Activated naive CD8-positive, alpha-beta T cell treated with anti-CD3 and anti-CD28 coated beads for 36 hours (primary cell): ENCODE results near the gene EYS. TPM values are rescaled to one million over a fixed set of nuclear protein-coding genes. Genes with fewer than 3 reads are reported as not detected.
"Not testable (repeated sequence)": the region's sequence is repeated elsewhere in the genome, so short reads cannot be mapped to it uniquely, and the experiment has no call there.

Source experiments
- DNase-seq: peaks from one replicate; pipeline ENCODE4 v3.0.0; 2021
- H3K27ac Mint-ChIP-seq: one replicate; pipeline ENCODE4 v1.8.0; 2022; ENCODE audit warnings: mild to moderate bottlenecking, moderate library complexity, mixed read lengths
- H3K27me3 Mint-ChIP-seq: one replicate; pipeline ENCODE4 v1.8.0; 2022; ENCODE audit warnings: mild to moderate bottlenecking, mixed read lengths
- H3K36me3 Mint-ChIP-seq: one replicate; pipeline ENCODE4 v1.8.0; 2021; ENCODE audit warnings: mild to moderate bottlenecking, mixed read lengths
- H3K4me1 Mint-ChIP-seq: one replicate; pipeline ENCODE4 v1.8.0; 2021; ENCODE audit warnings: mixed read lengths
- H3K4me3 Mint-ChIP-seq: one replicate; pipeline ENCODE4 v1.8.0; 2022; ENCODE audit warnings: mild to moderate bottlenecking, moderate library complexity, mixed read lengths
- H3K9me3 Mint-ChIP-seq: one replicate; pipeline ENCODE4 v1.8.0; 2022; ENCODE audit warnings: mixed read lengths
- total RNA-seq, 2 experiments: library from RNA; stranded (reverse); gene quantifications; one replicate each; pipeline ENCODE4 v1.2.3, GENCODE V29; 2021

The EYS gene
- total RNA-seq, 2 experiments from 2014 or later: not detected

DNA sequence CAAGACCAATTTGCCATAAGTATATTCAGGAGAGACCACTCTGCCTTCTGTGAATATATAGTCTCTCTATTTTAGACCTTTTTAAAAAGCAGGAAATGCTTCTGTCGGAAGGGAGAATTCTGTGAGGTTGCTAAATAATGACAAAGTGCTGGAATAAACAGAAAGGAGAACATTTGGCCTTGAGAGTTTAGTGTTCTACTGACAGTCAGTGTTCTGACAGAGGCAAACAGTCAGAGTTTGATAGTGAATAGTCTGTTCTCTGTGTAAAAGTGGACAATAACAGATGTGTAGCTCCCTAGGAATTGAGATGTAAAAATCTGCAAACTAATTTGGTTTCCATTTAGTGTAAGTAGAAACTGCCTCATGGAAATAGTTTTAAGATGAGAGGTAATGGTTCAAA lies 1850.8 kb downstream of the EYS start:
- no peak for DNase-seq
- H3K36me3 Mint-ChIP-seq: no peaks in the 10 kb centered on the region
- H3K27ac Mint-ChIP-seq: no peak overlapping the region
- H3K4me1 Mint-ChIP-seq: no peaks in the 10 kb centered on the region
- no peak overlapping the region for H3K4me3 Mint-ChIP-seq
- H3K27me3 Mint-ChIP-seq: no peaks in the 10 kb centered on the region
- peaks cover 6% of the 10 kb centered on the region for H3K9me3 Mint-ChIP-seq

DNA sequence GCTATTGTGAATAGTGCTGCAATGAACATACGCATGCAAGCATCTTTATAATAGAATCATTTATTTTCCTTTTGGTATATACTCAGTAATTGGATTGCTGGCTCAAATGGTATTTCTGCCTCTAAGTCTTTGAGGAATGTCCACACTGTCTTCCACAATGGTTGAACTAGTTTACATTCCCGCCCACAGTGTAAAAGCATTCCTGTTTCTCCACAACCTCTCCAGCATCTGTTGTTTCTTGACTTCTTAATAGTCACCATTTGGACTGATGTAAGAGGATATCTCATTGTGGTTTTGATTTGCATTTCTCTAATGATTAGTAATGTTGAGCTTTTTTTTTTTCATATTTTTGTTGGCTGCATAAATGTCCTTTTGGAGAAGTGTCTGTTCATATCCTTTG lies 1862.7 kb downstream of the EYS start:
- H3K4me3 Mint-ChIP-seq: no peak overlapping the region
- no peaks in the 10 kb centered on the region for H3K9me3 Mint-ChIP-seq
- DNase-seq: no peak
- no peaks in the 10 kb centered on the region for H3K4me1 Mint-ChIP-seq
- H3K36me3 Mint-ChIP-seq: no peaks in the 10 kb centered on the region
- H3K27me3 Mint-ChIP-seq: peaks cover 14% of the 10 kb centered on the region
- H3K27ac Mint-ChIP-seq: no peak overlapping the region

DNA sequence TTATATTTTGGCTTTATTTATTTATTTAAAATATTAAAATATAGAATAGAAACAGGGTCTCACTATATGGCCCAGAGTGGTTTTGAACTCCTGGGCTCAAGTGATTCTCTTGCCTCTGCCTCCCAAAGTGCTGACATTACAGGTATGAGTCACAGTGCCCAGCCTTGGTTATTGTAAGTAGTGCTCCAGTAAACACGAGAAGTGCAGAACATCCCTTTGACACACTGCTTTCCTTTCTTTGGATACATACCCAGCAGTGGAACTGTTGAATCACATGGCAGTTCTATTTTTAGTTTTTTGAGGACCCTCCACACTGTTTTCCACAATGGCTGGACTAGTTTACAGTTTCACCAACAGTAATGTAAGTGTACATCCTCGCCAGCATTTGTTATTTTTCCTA lies 1867.5 kb downstream of the EYS start:
- Mint-ChIP-seq H3K27me3 (peaks cover 10% of the 10 kb centered on the region), H3K27ac (no peak overlapping the region), H3K4me3 (no peak overlapping the region), H3K36me3 (no peaks in the 10 kb centered on the region), H3K4me1 (no peaks in the 10 kb centered on the region), H3K9me3 (peaks cover 1% of the 10 kb centered on the region)
- no peak for DNase-seq

- H3K4me1 Mint-ChIP-seq, H3K36me3 Mint-ChIP-seq: not testable (repeated sequence)
- peaks cover 18% of the 10 kb centered on the region for H3K9me3 Mint-ChIP-seq
These were observed 1878.3 kb downstream of the EYS start for GRCh38 chr6:63828678-63829077.

GRCh38 chr6:63824722-63825121 lies 1882.3 kb downstream of the EYS start:
- H3K27me3 Mint-ChIP-seq: peaks cover 8% of the 10 kb centered on the region

More at GRCh38 chr6:63828678-63829077, 1878.3 kb downstream of the EYS start:
- H3K27ac Mint-ChIP-seq, H3K4me3 Mint-ChIP-seq, DNase-seq, H3K27me3 Mint-ChIP-seq: not testable (repeated sequence)

DNA sequence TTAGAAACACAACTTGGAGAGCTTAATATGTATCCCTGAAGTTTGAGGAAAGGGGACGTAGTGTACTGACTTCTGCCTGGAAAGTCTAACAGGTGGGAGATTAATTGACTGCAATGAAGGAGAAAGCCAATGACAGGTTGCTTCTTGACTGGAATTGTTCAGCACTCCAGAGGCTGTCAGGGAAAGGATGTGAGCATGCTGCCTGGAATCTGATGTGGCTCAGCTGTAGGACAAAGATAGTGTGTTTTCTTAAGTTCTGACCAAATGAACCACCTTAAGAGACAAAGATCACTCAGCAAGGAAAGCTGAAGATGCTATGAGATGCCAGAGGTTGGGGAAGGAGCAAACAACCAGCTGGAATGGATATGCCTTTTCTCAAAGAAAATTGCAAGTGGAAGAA lies 1885.6 kb downstream of the EYS start:
- no peaks in the 10 kb centered on the region for H3K36me3 Mint-ChIP-seq
- no peak overlapping the region for H3K4me3 Mint-ChIP-seq
- H3K4me1 Mint-ChIP-seq: no peaks in the 10 kb centered on the region
- peaks cover 2% of the 10 kb centered on the region for H3K9me3 Mint-ChIP-seq
- no peak for DNase-seq
- no peak overlapping the region for H3K27ac Mint-ChIP-seq
- peaks cover 8% of the 10 kb centered on the region for H3K27me3 Mint-ChIP-seq

More at GRCh38 chr6:63824722-63825121, 1882.3 kb downstream of the EYS start:
- Mint-ChIP-seq H3K27ac (no peak overlapping the region), H3K4me1 (no peaks in the 10 kb centered on the region), H3K9me3 (peaks cover 14% of the 10 kb centered on the region), H3K4me3 (no peak overlapping the region), H3K36me3 (no peaks in the 10 kb centered on the region)
- DNase-seq: no peak

DNA sequence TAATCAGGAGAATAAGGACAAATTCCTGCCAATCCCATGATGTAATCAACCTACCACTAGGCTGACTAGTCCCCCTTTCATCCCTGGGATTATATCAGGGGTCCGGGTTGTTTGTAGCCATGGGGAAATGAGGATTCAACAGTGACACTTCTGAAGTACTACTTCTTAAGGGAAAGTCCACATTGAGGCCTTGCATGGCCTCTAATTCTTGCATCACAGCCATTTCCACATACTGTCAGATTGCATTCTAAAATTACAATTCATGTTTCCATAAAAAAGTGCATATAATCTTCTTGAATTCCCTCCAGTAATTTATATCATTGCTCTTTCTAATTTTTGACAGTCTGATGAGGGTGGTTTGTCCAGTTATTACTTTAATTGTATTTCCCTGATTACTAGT lies 1887.2 kb downstream of the EYS start:
- Mint-ChIP-seq H3K4me3 (no peak overlapping the region), H3K4me1 (no peaks in the 10 kb centered on the region), H3K9me3 (no peaks in the 10 kb centered on the region), H3K36me3 (no peaks in the 10 kb centered on the region), H3K27ac (no peak overlapping the region), H3K27me3 (peaks cover 8% of the 10 kb centered on the region)
- DNase-seq: no peak

GRCh38 chr6:63817492-63818050 lies 1889.5 kb downstream of the EYS start:
- H3K4me1 Mint-ChIP-seq: no peaks in the 10 kb centered on the region
- H3K27ac Mint-ChIP-seq: no peak overlapping the region
- DNase-seq: no peak
- H3K4me3 Mint-ChIP-seq: no peak overlapping the region
- H3K36me3 Mint-ChIP-seq: no peaks in the 10 kb centered on the region
- no peaks in the 10 kb centered on the region for H3K9me3 Mint-ChIP-seq
- no peaks in the 10 kb centered on the region for H3K27me3 Mint-ChIP-seq

GRCh38 chr6:63816982-63817436 lies 1890.0 kb downstream of the EYS start:
- Mint-ChIP-seq H3K4me3 (no peak overlapping the region), H3K9me3 (no peaks in the 10 kb centered on the region), H3K36me3 (no peaks in the 10 kb centered on the region), H3K4me1 (no peaks in the 10 kb centered on the region), H3K27me3 (no peaks in the 10 kb centered on the region), H3K27ac (no peak overlapping the region)
- DNase-seq: no peak

DNA sequence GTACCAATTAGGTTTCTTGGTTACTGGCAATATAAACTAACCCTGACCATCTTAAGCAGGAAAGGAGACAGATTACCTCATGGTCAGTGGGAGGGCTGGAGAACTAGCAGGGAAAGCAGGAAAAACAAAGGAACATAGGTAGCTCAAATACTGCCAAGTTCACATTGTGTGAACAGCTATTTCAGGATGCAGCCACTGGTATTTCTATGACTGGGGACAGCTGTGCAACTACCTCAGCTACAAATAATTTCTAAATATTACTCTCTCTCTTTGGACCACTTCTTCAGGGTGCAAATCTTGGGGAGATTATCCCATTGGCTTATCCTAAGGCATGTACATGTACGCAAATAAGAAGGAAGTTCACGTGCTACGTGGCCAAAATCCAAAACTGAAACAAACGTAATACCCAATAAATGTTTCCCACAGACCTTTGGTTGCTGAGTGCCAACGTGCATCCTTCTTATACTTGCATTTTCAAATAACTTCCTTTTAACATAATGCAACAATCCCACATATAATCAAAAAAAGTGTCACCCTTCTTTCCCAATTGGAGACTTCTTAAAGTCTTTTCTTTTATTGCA lies 1890.5 kb downstream of the EYS start:
- Mint-ChIP-seq H3K27ac (no peak overlapping the region), H3K4me3 (no peak overlapping the region), H3K4me1 (no peaks in the 10 kb centered on the region), H3K27me3 (no peaks in the 10 kb centered on the region), H3K9me3 (no peaks in the 10 kb centered on the region), H3K36me3 (no peaks in the 10 kb centered on the region)
- DNase-seq: no peak

DNA sequence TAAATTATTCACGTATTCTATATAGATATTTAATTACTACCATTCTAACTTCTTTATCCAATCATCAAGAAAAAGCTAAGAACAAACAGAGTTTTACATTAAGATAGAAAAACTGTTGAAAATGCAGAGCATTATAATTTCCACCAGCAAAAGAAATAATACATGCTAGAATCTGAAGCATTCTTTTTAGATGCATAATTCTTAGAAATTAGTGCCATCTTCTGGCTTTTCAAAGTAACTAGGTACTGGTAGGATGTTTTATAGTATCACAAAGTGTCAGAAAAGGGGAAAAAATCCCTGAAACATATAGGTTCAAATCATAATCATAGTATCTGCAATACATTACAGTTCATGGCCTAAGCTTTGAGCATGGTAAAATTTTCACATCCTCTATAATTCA lies 1892.6 kb downstream of the EYS start:
- Mint-ChIP-seq H3K9me3 (no peaks in the 10 kb centered on the region), H3K4me3 (no peak overlapping the region), H3K27ac (no peak overlapping the region), H3K27me3 (no peaks in the 10 kb centered on the region), H3K4me1 (no peaks in the 10 kb centered on the region), H3K36me3 (no peaks in the 10 kb centered on the region)
- DNase-seq: no peak

DNA sequence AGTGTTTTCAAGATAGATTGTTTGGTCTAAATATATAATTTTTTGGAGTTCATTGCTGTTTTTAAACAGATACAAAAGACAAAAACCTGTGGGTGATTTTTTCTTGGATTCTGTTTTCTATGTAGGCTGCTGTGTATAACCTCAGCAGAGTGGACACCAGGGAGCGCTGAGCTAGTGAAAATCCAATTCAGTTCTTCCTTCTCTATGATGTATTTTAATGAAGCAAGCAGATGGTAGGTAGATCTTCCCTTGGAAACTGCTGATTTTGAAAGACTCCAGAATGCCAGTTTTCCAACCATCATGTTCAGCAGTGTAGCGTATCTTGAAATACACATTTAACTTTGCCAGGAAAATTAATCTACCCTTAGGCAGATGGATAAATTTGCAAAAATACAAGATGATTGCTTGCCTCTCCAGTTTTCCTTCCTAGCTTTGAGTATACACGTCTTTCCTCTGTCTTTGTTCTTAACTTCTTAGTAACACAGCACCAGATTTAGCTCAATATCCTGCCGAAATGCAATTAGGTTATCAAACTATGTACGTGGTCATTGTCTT lies 1893.4 kb downstream of the EYS start:
- H3K36me3 Mint-ChIP-seq: no peaks in the 10 kb centered on the region
- H3K9me3 Mint-ChIP-seq: no peaks in the 10 kb centered on the region
- H3K27me3 Mint-ChIP-seq: no peaks in the 10 kb centered on the region
- H3K4me3 Mint-ChIP-seq: no peak overlapping the region
- no peaks in the 10 kb centered on the region for H3K4me1 Mint-ChIP-seq
- DNase-seq: no peak
- no peak overlapping the region for H3K27ac Mint-ChIP-seq

DNA sequence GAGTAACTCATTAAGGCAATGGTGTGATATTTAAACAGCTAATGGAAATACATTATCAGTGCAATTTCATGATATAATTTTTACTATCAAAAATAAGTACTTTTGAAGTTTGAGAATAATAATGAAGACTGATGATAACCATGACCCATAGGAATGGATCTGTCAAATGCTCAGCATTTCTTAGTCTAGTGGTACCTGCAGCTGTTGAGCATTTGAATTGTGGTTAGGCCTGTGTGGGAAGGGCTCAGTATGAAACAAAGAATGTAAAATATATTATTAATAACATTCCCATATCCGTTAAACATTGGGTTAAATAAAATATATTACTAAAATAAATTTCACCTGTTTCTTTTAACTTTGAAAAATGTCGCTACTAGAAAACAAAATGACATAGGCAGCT lies 1898.5 kb downstream of the EYS start:
- no peaks in the 10 kb centered on the region for H3K4me1 Mint-ChIP-seq
- no peaks in the 10 kb centered on the region for H3K36me3 Mint-ChIP-seq
- H3K4me3 Mint-ChIP-seq: no peak overlapping the region

GRCh38 chr6:63807056-63807455 lies 1900.0 kb downstream of the EYS start:
- Mint-ChIP-seq H3K4me3 (no peak overlapping the region), H3K36me3 (no peaks in the 10 kb centered on the region)

More for the DNA sequence above, 1898.5 kb downstream of the EYS start:
- Mint-ChIP-seq H3K9me3 (no peaks in the 10 kb centered on the region), H3K27ac (no peak overlapping the region), H3K27me3 (no peaks in the 10 kb centered on the region)
- no peak for DNase-seq

GRCh38 chr6:63806573-63806913 lies 1900.5 kb downstream of the EYS start:
- Mint-ChIP-seq H3K4me1 (no peaks in the 10 kb centered on the region), H3K27ac (no peak overlapping the region), H3K9me3 (no peaks in the 10 kb centered on the region), H3K4me3 (no peak overlapping the region), H3K27me3 (peaks cover 3% of the 10 kb centered on the region), H3K36me3 (no peaks in the 10 kb centered on the region)
- no peak for DNase-seq

More at GRCh38 chr6:63807056-63807455, 1900.0 kb downstream of the EYS start:
- no peak for DNase-seq
- Mint-ChIP-seq H3K4me1 (no peaks in the 10 kb centered on the region), H3K9me3 (no peaks in the 10 kb centered on the region), H3K27me3 (peaks cover 3% of the 10 kb centered on the region), H3K27ac (no peak overlapping the region)
